ENCODE results near the gene MAPKAP1.

DNA sequence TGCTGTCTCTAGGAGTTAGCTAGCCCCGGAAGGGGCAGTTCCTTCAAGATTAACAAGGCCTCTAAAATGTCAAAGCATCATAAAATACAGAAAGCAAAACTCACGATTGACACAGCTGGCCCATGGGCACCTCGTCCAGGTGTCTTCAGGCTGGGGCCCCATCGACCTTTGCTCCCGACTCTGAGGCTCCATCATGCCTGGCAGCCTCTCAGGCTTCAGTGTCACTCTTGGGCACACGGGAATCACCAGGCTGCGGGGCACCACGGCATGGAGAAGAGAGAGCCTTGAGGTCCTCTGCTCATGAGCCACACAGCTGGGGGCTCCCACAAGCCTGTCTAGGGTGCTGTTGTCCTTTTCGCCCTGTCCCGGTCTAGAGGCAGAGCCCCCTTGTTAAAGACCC is 284.2 kb downstream of the MAPKAP1 start:
- TF ChIP-seq, protein P1, sequence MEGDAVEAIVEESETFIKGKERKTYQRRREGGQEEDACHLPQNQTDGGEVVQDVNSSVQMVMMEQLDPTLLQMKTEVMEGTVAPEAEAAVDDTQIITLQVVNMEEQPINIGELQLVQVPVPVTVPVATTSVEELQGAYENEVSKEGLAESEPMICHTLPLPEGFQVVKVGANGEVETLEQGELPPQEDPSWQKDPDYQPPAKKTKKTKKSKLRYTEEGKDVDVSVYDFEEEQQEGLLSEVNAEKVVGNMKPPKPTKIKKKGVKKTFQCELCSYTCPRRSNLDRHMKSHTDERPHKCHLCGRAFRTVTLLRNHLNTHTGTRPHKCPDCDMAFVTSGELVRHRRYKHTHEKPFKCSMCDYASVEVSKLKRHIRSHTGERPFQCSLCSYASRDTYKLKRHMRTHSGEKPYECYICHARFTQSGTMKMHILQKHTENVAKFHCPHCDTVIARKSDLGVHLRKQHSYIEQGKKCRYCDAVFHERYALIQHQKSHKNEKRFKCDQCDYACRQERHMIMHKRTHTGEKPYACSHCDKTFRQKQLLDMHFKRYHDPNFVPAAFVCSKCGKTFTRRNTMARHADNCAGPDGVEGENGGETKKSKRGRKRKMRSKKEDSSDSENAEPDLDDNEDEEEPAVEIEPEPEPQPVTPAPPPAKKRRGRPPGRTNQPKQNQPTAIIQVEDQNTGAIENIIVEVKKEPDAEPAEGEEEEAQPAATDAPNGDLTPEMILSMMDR (IDR thresholded peaks at IDR 0.05) = no peak
- TF ChIP-seq ZFX (IDR thresholded peaks at IDR 0.05; ENCODE audit: borderline replicate concordance) = no peak

All from 22Rv1 (cell line).